ENCODE measurements around the gene TAP2.

GRCh38 chr6:32833664-32834063 lies 4.9 kb downstream of the TAP2 start:
- TF ChIP-seq, protein P1, sequence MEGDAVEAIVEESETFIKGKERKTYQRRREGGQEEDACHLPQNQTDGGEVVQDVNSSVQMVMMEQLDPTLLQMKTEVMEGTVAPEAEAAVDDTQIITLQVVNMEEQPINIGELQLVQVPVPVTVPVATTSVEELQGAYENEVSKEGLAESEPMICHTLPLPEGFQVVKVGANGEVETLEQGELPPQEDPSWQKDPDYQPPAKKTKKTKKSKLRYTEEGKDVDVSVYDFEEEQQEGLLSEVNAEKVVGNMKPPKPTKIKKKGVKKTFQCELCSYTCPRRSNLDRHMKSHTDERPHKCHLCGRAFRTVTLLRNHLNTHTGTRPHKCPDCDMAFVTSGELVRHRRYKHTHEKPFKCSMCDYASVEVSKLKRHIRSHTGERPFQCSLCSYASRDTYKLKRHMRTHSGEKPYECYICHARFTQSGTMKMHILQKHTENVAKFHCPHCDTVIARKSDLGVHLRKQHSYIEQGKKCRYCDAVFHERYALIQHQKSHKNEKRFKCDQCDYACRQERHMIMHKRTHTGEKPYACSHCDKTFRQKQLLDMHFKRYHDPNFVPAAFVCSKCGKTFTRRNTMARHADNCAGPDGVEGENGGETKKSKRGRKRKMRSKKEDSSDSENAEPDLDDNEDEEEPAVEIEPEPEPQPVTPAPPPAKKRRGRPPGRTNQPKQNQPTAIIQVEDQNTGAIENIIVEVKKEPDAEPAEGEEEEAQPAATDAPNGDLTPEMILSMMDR (IDR thresholded peaks at IDR 0.05; ENCODE audit: insufficient read depth, low read length, poor library complexity, severe bottlenecking) = no peak
- TF ChIP-seq EZH2phosphoT487 (conservative IDR thresholded peaks at IDR 0.05; ENCODE audit: low read length) = no peak

Data from SU-DHL-6 (cell line).